Mucosa of descending colon (tissue), 3 donors: ENCODE data around the gene IRF8. TPM values are rescaled to one million over a fixed set of nuclear protein-coding genes. Genes with fewer than 3 reads are reported as not detected.

Experiments
- ATAC-seq: fragments of 200-7000 bp; cut with Tn5 transposase; one replicate; pipeline ENCODE4 v1.9.1; 2020; ENCODE audit warnings: mild to moderate bottlenecking, moderate library complexity
- DNase-seq, 3 donors: peaks; one replicate each; pipeline ENCODE4 v3.0.0-alpha.2; 2020
- H3K36me3 ChIP-seq: fragments of 200-600 bp; one replicate; pipeline ENCODE4 v1.8.0; 2021; ENCODE audit warnings: low read depth, mild to moderate bottlenecking
- H3K4me1 ChIP-seq: fragments of 200-600 bp; one replicate; pipeline ENCODE4 v1.8.0; 2021; ENCODE audit warnings: low read depth, mild to moderate bottlenecking
- H3K4me3 ChIP-seq: fragments of 200-600 bp; one replicate; pipeline ENCODE4 v1.8.0; 2021; ENCODE audit warnings: mild to moderate bottlenecking
- H3K9me3 ChIP-seq: fragments of 200-600 bp; one replicate; pipeline ENCODE4 v1.8.0; 2021; ENCODE audit warnings: mild to moderate bottlenecking
- intact Hi-C, 2 donors: fragments of 100-400 bp; cut with DNase I in 1 of 2; cut with micrococcal nuclease in 1 of 2; formaldehyde crosslinking; loops; one replicate each; pipeline versions ENCODE4 v1.11.0 to v1.11.1; 2022; cut with DNase I, micrococcal nuclease
- total RNA-seq, 3 donors: library from RNA; stranded (reverse); fragmentation: NEBNext Ultra II Directional in 2 of 3; extraction: Animal tissue kit (Norgen Biotek cat#: 25700) in 2 of 3; gene quantifications; one replicate each; pipeline versions ENCODE4 v1.2.1 to v1.2.4, GENCODE V29; 2021 to 2023
- TF ChIP-seq, protein P1 (sequence below): fragments of 200-600 bp; IDR thresholded peaks from one replicate; pipeline ENCODE4 v1.8.0; 2022; ENCODE audit warnings: antibody characterized with exemption, mild to moderate bottlenecking
- donor health status: DM: no; HTN: no; CAD: no; lungs with moderate emphysema.
- donor health status: DM: no; HTN: no; CAD: no.
- donor health status: DM: no; HTN: yes; CAD: no.

Gene IRF8
- total RNA-seq, 3 donors from 2014 or later: 28.8 to 55.8 (median 36.5) TPM

DNA sequence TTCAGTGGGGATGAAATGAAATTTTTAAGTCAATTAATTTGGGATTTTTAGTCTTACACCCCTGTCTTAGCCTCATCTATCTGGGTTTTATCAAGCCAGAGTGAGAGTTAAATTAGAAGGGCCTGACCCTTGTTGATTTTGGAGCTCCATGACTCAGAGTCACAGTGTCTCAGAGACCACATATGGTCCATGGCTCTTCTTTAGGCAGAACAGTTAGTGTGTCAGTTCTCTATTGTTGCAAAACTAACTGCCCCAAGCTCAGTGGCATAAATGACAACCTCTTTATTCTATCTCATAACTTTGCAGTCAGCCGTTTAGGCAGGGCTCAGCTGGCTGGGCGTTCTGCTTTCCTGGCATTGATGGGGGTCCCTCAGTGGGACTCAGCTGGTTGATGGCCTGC, 44.7 kb downstream of the IRF8 start:
- H3K36me3 ChIP-seq: no peaks in the 10 kb centered on the region
- no peaks in the 10 kb centered on the region for H3K4me1 ChIP-seq
- ATAC-seq: no peak
- TF ChIP-seq, protein P1, sequence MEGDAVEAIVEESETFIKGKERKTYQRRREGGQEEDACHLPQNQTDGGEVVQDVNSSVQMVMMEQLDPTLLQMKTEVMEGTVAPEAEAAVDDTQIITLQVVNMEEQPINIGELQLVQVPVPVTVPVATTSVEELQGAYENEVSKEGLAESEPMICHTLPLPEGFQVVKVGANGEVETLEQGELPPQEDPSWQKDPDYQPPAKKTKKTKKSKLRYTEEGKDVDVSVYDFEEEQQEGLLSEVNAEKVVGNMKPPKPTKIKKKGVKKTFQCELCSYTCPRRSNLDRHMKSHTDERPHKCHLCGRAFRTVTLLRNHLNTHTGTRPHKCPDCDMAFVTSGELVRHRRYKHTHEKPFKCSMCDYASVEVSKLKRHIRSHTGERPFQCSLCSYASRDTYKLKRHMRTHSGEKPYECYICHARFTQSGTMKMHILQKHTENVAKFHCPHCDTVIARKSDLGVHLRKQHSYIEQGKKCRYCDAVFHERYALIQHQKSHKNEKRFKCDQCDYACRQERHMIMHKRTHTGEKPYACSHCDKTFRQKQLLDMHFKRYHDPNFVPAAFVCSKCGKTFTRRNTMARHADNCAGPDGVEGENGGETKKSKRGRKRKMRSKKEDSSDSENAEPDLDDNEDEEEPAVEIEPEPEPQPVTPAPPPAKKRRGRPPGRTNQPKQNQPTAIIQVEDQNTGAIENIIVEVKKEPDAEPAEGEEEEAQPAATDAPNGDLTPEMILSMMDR: no peak
- intact Hi-C loops: no loop called here
- H3K9me3 ChIP-seq: no peaks in the 10 kb centered on the region
- DNase-seq: peak in 1 of 3 donors; percentile 29
- no peak overlapping the region for H3K4me3 ChIP-seq

DNA sequence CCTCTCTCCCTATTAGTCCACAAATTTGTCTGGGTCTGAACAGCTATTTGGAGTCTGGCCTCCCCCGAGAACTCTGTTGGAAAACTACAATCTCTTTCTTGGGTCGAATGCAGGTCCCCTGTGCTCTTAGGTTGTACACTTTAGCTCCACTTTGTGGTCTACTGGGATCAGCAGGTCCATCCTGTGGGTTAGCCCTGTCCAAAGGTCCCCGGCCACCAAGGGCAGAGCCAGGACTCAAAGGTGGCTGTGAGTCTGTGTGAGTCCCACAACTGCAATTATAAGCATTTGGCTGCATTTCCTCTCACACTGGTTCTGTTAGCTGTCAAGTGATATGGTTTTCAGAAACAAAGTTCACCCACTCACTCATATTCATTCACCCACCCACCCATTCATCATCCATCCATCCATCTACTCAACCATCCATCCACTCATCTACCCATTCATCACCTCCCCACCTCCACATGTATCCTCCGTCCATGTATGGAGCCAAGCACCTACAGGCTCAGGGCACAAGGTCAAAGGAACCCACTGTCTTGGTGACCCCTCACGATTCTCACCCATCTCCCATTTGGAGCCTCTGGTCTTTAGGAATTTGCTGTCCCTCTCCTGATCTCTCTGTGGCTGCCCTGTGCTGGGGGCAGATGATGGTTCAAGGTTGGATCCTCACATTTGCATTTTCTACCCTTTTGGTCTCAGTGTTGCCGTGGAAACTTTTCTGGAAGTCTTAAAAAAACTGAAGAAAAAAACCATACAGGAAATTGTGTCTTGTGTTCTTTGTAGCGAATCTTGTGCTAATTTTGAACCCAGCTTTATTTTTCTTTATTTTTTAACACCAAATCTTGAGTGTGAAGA, 45.8 kb downstream of the IRF8 start:
- DNase-seq (peak in 1 of 3 donors; percentile 15), ATAC-seq (no peak)
- H3K36me3 ChIP-seq: no peaks in the 10 kb centered on the region
- no peaks in the 10 kb centered on the region for H3K9me3 ChIP-seq
- TF ChIP-seq, protein P1: no peak
- no peak overlapping the region for H3K4me3 ChIP-seq
- no peaks in the 10 kb centered on the region for H3K4me1 ChIP-seq
- intact Hi-C loops: no loop called here

DNA sequence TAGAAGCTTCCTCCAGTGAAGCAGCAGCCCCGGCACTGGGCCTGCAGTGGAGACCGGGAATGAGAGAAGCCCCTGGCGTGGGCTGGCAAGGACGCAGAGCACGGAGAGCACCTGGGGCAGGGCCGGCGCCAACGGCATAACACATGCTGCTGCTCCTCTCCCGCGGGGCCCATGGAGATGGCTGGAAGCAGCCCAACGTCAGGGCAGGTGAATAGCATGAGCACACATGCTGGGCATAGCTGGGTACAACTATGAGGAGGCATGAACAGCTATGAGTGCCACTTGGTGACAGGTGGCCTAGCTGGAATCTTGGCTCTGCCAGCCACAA, 46.4 kb downstream of the IRF8 start:
- intact Hi-C loops: no loop called here
- Histone ChIP-seq H3K36me3 (no peaks in the 10 kb centered on the region), H3K9me3 (no peaks in the 10 kb centered on the region), H3K4me1 (no peaks in the 10 kb centered on the region), H3K4me3 (no peak overlapping the region)
- TF ChIP-seq, protein P1: no peak
- DNase-seq (peak in 1 of 3 donors; percentile 49), ATAC-seq (no peak)

DNA sequence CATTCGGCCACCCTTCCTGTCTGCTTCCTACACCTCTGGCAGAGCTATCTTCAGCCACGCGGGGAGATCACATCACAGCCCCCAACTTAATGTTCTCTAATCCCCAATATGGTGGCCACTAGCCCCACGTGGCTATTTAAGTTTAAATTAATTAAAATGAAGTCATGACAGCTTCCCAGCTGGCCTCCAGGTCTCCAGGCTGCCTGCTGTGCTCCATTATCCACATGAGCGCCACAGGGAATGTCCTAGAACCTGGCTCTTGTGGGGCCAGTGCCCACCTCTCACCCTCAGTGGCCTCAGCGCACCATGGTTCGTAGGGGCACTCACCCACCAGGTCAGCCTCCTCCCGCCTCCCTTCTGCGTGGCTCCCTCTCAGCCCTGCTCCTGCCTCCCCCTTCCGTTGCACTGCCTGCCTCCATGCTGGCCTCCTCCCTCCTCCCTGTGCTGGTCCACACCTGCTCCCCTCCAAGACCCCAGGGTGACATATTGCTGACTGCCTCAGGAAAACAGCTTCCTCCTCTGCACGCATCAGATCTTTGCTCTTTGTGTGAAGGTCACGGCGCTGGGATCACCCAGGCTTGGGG, 47.7 kb downstream of the IRF8 start:
- no peak for ATAC-seq
- Histone ChIP-seq H3K9me3 (no peaks in the 10 kb centered on the region), H3K4me3 (no peak overlapping the region), H3K4me1 (no peaks in the 10 kb centered on the region), H3K36me3 (no peaks in the 10 kb centered on the region)
- intact Hi-C loops: no loop called here
- TF ChIP-seq, protein P1: no peak
- peak in 1 of 3 donors; percentile 39 for DNase-seq

DNA sequence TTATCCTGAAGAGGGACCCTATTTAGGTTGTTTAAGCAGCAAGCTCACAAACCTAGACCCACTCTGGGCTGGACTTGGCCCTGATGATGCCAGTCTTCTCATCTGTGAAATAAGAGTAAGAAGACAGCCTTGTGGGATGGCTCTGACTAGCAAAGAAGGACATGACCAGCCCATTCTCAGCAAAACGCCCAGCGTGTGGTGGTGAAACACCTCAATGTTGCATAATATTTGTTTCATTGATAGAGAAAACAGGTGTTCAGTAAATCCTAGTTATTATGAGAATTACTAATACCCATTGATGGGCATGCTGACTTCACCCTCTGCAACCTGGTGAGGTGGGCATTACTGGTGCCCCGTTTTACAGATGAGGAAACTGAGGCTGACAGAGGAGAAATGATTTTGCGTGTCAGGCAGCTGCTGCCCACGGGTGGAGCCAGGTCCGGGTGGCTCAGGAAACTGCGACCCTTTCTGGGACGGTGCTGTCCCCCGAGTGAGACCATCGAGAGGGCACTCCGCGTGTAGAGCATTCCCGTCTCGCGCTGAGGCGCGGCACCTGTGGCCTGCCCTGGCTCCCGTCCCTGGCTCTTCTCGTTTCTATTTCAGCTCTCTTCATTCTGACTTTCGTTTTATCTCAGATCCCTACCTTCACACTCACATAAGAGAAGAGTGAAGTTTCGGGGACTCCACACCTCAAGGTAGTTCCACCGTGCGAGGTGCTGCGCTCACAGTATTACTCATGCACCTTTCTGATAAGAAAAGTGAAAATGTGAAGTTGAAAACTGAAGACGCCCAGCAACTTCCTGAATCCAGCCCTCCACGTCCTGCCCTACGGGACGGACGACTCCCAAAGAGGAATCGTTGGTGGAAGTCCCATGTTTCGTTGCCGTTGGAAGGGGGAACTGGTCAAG, 48.5 kb downstream of the IRF8 start:
- no peaks in the 10 kb centered on the region for H3K4me1 ChIP-seq
- intact Hi-C loops: no loop called here
- DNase-seq: peak in 1 of 3 donors; percentile 56
- TF ChIP-seq, protein P1: no peak
- no peak overlapping the region for H3K4me3 ChIP-seq
- no peaks in the 10 kb centered on the region for H3K36me3 ChIP-seq
- no peaks in the 10 kb centered on the region for H3K9me3 ChIP-seq
- ATAC-seq: peak; percentile 47
